GM15510 (cell line): ENCODE measurements around the gene TEX54.

Experiments used
- POLR2A ChIP-seq: IDR thresholded peaks from 3 replicates; pipeline ENCODE4 v1.6.1; 2011; ENCODE audit warnings: borderline replicate concordance; ENCODE audit not compliant: insufficient read length; ENCODE audit errors: extremely low read depth

TEX54 gene

DNA sequence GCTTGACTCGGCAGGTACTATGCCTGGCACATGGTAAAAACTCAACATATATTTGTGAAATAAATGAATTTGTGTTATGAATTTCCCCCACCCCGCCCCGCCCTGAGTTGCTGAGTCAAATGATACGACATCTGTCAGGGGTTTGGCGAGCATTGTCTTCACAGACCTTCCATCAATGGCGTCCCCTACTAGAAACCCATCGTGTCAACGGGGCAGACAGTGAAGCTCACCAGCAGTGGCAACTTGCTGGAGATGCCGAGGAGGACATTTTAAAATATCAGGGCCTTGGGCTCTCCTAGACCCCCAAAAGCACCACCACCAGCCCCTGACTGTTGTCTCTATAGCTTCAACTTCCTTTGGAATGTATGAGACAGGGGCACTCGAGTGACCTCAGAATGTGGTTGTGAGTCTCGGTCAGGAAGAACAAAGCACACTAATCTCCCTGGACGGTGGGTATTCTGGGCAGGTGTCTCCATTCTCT, 26.6 kb downstream of the TEX54 start:
- TF ChIP-seq POLR2A, result no peak

GRCh38 chr11:62805076-62805892, 27.4 kb downstream of the TEX54 start, which contains the start of gene NXF1:
NXF1 (minus strand) TSS chr11:62805440; CDS start chr11:62805356, 84 bp downstream.
- peak; percentile 100 for TF ChIP-seq POLR2A

- no peak for TF ChIP-seq POLR2A
Measured at GRCh38 chr11:62804310-62805075, 28.1 kb downstream of the TEX54 start.

GRCh38 chr11:62801071-62801470, 31.6 kb downstream of the TEX54 start:
- no peak for TF ChIP-seq POLR2A

DNA sequence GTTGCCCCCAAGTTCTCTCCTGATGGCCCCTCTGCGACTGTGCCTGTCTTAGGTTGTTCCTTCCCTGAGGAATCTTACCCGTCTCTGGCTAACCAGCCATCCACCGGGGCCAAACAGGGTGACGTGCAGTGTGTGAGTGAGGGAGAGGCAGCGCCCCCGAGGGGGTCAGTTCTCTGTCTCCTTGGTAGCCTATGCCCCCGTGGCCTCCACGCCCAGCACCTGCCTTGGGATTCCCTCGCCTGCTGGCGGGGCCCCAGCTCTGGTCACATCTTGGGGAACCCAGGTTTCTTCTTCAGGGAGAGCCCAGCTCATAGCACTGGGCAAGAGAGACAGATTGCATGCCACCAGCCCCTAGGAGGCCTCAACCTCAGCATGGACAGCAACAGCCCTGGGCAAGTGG, 33.2 kb downstream of the TEX54 start:
- no peak for TF ChIP-seq POLR2A

DNA sequence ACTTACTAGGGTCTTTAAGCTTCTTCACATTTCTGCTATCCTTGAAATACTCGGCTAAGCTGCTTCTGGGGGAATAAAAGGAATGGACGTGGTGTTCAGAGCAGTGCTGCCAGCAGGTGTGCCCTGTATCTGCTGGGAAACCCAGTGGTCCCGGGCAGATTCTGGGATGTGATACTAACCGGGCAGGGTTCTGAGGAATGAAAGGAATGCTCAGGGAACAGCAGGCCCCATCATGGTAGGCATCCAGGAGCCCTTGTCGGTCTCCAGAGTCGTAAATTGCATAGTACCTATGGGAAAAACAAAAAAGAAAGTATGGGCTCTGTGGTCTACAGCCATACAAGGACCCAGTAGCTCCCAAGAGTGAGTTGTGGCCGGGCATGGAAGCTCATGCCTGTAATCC, 36.4 kb downstream of the TEX54 start:
- TF ChIP-seq POLR2A, result no peak

DNA sequence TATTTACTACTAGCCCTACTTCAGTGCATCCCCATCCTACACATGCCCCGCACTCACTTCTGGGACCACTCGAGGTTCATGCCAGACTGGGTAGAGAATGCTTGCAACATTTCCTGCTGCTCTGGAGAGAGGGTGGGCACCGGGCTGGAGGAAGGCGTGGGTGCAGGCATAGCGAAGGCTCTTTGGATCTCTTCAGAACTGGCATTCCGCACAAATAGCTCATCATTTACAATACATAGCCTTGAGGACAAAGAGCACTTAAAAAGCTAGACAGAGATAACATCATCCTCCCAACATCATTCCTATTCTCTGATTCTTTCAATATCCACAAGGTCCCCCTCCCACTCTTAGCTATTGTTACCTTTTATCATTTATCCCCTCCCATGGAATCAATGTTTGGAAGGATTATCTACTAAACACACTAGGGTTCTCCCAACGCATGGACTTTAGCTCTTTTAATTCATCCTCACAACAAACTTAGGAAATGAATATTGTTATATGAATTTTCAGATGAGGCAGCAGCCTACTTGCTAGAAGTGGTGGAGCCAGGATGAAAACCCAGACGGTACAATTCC, 38.4 kb downstream of the TEX54 start:
- TF ChIP-seq POLR2A, result no peak

GRCh38 chr11:62792202-62792575, 40.5 kb downstream of the TEX54 start:
- TF ChIP-seq POLR2A, result no peak

GRCh38 chr11:62791501-62792201, 41.0 kb downstream of the TEX54 start, which contains the start of gene TMEM223:
TMEM223 (minus strand) TSS chr11:62792006; CDS start chr11:62791994, 12 bp downstream.
- TF ChIP-seq POLR2A, result peak; percentile 97

- TF ChIP-seq POLR2A, result no peak
Measured at GRCh38 chr11:62789576-62789975, 43.1 kb downstream of the TEX54 start.

GRCh38 chr11:62788991-62789390, 43.6 kb downstream of the TEX54 start:
- no peak for TF ChIP-seq POLR2A

- TF ChIP-seq POLR2A, result peak; percentile 99
Measured at GRCh38 chr11:62787005-62787759, 45.5 kb downstream of the TEX54 start, which contains the start of gene TMEM179B. TMEM179B (plus strand) TSS chr11:62787402; CDS start chr11:62787432, 30 bp downstream.

DNA sequence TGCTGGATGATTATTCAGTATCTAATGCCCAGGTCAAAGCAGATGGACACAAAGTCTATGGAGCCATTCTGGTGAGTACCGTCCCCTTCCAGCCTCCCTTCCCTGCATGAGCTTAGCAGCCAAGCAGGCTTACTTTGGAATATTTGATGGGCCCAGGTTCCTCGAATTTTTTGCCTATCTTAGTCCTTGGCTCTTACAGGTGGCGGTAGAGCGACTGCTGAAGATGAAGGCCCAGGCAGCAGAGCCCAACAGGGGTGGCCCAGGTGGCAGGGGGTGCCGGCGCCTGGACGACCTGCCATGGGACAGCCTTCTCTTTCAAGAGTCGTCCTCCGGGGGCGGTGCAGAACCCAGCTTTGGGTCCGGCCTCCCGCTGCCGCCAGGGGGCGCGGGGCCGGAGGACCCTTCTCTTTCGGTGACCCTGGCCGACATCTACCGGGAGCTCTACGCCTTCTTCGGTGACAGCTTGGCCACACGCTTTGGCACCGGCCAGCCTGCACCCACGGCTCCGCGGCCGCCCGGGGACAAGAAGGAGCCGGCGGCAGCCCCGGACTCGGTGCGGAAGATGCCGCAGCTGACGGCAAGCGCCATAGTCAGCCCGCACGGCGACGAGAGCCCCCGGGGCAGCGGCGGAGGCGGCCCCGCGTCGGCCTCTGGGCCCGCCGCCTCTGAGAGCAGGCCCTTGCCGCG, 46.2 kb downstream of the TEX54 start:
- no peak for TF ChIP-seq POLR2A
